ENCODE measurements around the gene CHCHD3. TPM values are rescaled to one million over a fixed set of nuclear protein-coding genes. Genes with fewer than 3 reads are reported as not detected.

CHCHD3 gene
- total and polyA plus RNA-seq, 7 experiments from 2014 or later: 25.6 to 49.7 (median 38.6) TPM

- H3K36me3 Mint-ChIP-seq: peaks cover 21 to 57% (median 49%) of the 10 kb centered on the region in 5 donors
- H3K4me1 Mint-ChIP-seq: peaks cover 0 to 8% (median 2%) of the 10 kb centered on the region in 7 donors
- H3K27ac ChIP-seq (ENCODE audit: low read depth, low read length): no peak overlapping the region
- DNase-seq (no peak), ATAC-seq (no peak)
- H3K9me3 ChIP-seq (ENCODE audit: control insufficient read depth in 2 of 3, low read length in 3 of 3): no peaks in the 10 kb centered on the region
- POLR2A ChIA-PET: no interaction called here
- peaks cover 0 to 5% (median 0%) of the 10 kb centered on the region in 11 donors for H3K9me3 Mint-ChIP-seq
- H3K27me3 Mint-ChIP-seq: no peaks in the 10 kb centered on the region
- peaks cover 0 to 5% (median 0%) of the 10 kb centered on the region in 3 experiments for H3K36me3 ChIP-seq (ENCODE audit: control insufficient read depth in 2 of 3, insufficient read depth in 3 of 3, low read length in 3 of 3)
- no peak overlapping the region for H3K4me3 Mint-ChIP-seq
- no peak overlapping the region for H3K27ac Mint-ChIP-seq
- H3K27me3 ChIP-seq (ENCODE audit: control insufficient read depth in 2 of 2, insufficient read depth in 2 of 2, low read length in 2 of 2): no peaks in the 10 kb centered on the region
- intact Hi-C loops (cut with micrococcal nuclease): no loop called here
- no peaks in the 10 kb centered on the region for H3K4me1 ChIP-seq (ENCODE audit: control insufficient read depth in 2 of 2, insufficient read depth in 2 of 2, low read length in 2 of 2)
- CTCF ChIA-PET: no interaction called here
- no peak overlapping the region for H3K4me3 ChIP-seq (ENCODE audit: low read length)
Measured at GRCh38 chr7:132838313-132838712, 243.6 kb downstream of the CHCHD3 start.

DNA sequence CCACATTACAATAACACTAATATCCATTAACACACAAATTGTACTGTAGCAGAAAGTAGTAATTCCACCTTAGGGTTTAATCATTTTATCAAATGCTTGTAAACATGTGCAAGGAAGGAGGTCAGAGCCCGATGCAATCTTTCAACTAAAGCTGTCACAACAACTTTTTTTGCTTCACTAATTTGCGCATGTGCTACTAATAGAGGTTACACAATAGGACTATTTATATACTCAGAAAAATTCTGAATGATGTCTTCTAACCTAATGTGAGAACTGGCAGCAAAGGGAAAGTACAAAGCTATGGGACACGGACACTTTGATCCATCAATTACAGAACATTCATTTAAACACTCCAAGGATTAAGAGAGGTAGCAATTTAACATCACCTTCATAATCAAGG, 244.4 kb downstream of the CHCHD3 start:
- H3K4me3 Mint-ChIP-seq: no peak overlapping the region
- H3K9me3 Mint-ChIP-seq: peaks cover 0 to 5% (median 0%) of the 10 kb centered on the region in 11 donors
- Histone ChIP-seq H3K4me3 (ENCODE audit: low read length) (no peak overlapping the region), H3K9me3 (ENCODE audit: control insufficient read depth in 2 of 3, low read length in 3 of 3) (no peaks in the 10 kb centered on the region), H3K4me1 (ENCODE audit: control insufficient read depth in 2 of 2, insufficient read depth in 2 of 2, low read length in 2 of 2) (no peaks in the 10 kb centered on the region), H3K27me3 (ENCODE audit: control insufficient read depth in 2 of 2, insufficient read depth in 2 of 2, low read length in 2 of 2) (no peaks in the 10 kb centered on the region), H3K27ac (ENCODE audit: low read depth, low read length) (no peak overlapping the region), H3K36me3 (ENCODE audit: control insufficient read depth in 2 of 3, insufficient read depth in 3 of 3, low read length in 3 of 3) (peaks cover 0 to 5% (median 0%) of the 10 kb centered on the region in 3 experiments)
- intact Hi-C loops (cut with micrococcal nuclease): no loop called here
- peaks cover 20 to 56% (median 48%) of the 10 kb centered on the region in 5 donors for H3K36me3 Mint-ChIP-seq
- no peak overlapping the region for H3K27ac Mint-ChIP-seq
- ChIA-PET CTCF (no interaction called here), POLR2A (no interaction called here)
- no peak for ATAC-seq
- no peak for DNase-seq
- H3K4me1 Mint-ChIP-seq: peaks cover 0 to 8% (median 2%) of the 10 kb centered on the region in 7 donors
- H3K27me3 Mint-ChIP-seq: no peaks in the 10 kb centered on the region

DNA sequence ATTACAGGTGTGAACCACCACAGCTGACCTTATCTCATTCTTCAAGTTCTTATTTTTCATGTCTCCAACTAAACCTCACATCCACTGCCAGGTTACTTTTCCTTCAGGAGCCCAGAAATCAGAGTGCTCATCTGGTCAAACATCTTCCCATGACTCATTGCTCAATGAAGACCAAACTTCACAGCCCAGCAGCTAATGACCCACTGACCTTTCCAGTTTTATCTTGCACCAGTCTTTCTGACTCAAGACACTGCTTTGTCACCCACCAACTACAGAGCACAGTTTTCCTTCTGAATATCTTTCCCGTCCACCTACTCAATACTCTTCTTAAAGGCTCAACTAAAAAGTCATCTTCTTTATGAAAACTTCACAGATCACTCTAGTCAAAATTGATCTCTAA, 245.1 kb downstream of the CHCHD3 start:
- H3K4me1 Mint-ChIP-seq: peaks cover 0 to 8% (median 2%) of the 10 kb centered on the region in 7 donors
- H3K27me3 Mint-ChIP-seq: no peaks in the 10 kb centered on the region
- ATAC-seq (no peak), DNase-seq (no peak)
- no peak overlapping the region for H3K4me3 Mint-ChIP-seq
- peaks cover 0 to 5% (median 0%) of the 10 kb centered on the region in 11 donors for H3K9me3 Mint-ChIP-seq
- Histone ChIP-seq H3K9me3 (ENCODE audit: control insufficient read depth in 2 of 3, low read length in 3 of 3) (no peaks in the 10 kb centered on the region), H3K27me3 (ENCODE audit: control insufficient read depth in 2 of 2, insufficient read depth in 2 of 2, low read length in 2 of 2) (no peaks in the 10 kb centered on the region), H3K36me3 (ENCODE audit: control insufficient read depth in 2 of 3, insufficient read depth in 3 of 3, low read length in 3 of 3) (peaks cover 0 to 5% (median 0%) of the 10 kb centered on the region in 3 experiments), H3K4me1 (ENCODE audit: control insufficient read depth in 2 of 2, insufficient read depth in 2 of 2, low read length in 2 of 2) (no peaks in the 10 kb centered on the region), H3K4me3 (ENCODE audit: low read length) (no peak overlapping the region), H3K27ac (ENCODE audit: low read depth, low read length) (no peak overlapping the region)
- H3K36me3 Mint-ChIP-seq: peaks cover 19 to 57% (median 49%) of the 10 kb centered on the region in 5 donors
- H3K27ac Mint-ChIP-seq: no peak overlapping the region
- ChIA-PET CTCF (no interaction called here), POLR2A (no interaction called here)
- intact Hi-C loops (cut with micrococcal nuclease): no loop called here

- Histone ChIP-seq H3K4me1 (ENCODE audit: control insufficient read depth in 2 of 2, insufficient read depth in 2 of 2, low read length in 2 of 2) (no peaks in the 10 kb centered on the region), H3K27ac (ENCODE audit: low read depth, low read length) (no peak overlapping the region), H3K27me3 (ENCODE audit: control insufficient read depth in 2 of 2, insufficient read depth in 2 of 2, low read length in 2 of 2) (no peaks in the 10 kb centered on the region), H3K9me3 (ENCODE audit: control insufficient read depth in 2 of 3, low read length in 3 of 3) (no peaks in the 10 kb centered on the region), H3K4me3 (ENCODE audit: low read length) (no peak overlapping the region), H3K36me3 (ENCODE audit: control insufficient read depth in 2 of 3, insufficient read depth in 3 of 3, low read length in 3 of 3) (peaks cover 0 to 5% (median 0%) of the 10 kb centered on the region in 3 experiments)
- no peak overlapping the region for H3K27ac Mint-ChIP-seq
- H3K36me3 Mint-ChIP-seq: peaks cover 0 to 56% (median 31%) of the 10 kb centered on the region in 5 donors
- ChIA-PET CTCF (no interaction called here), POLR2A (no interaction called here)
- DNase-seq: no peak
- no peak for ATAC-seq
- intact Hi-C loops (cut with micrococcal nuclease): no loop called here
- H3K27me3 Mint-ChIP-seq: no peaks in the 10 kb centered on the region
- no peak overlapping the region for H3K4me3 Mint-ChIP-seq
- H3K4me1 Mint-ChIP-seq: peaks cover 0 to 21% (median 8%) of the 10 kb centered on the region in 7 donors
- H3K9me3 Mint-ChIP-seq: peaks cover 0 to 4% (median 0%) of the 10 kb centered on the region in 11 donors
Measured at GRCh38 chr7:132830941-132831340, 250.9 kb downstream of the CHCHD3 start.

DNA sequence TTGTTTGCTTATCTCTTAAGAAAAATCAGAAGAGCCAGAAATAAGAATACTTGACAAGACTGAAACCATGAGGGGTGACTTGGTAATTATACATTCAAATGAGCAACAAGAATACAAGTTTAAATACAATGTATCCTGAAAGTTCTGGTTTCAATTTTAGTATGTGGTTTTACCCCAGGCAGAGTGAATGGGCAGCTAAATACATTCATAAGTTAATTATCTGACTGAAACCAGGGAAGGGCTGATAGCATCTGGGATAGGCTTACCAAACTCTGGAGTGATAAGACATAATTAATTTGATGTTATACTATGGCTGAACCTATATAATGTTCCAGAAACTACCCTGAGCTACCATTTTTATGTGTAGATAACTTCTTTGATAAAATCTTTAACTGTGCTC, 253.4 kb downstream of the CHCHD3 start:
- H3K27ac Mint-ChIP-seq: no peak overlapping the region
- Histone ChIP-seq H3K4me3 (ENCODE audit: low read length) (no peak overlapping the region), H3K4me1 (ENCODE audit: control insufficient read depth in 2 of 2, insufficient read depth in 2 of 2, low read length in 2 of 2) (no peaks in the 10 kb centered on the region), H3K36me3 (ENCODE audit: control insufficient read depth in 2 of 3, insufficient read depth in 3 of 3, low read length in 3 of 3) (no peaks in the 10 kb centered on the region), H3K9me3 (ENCODE audit: control insufficient read depth in 2 of 3, low read length in 3 of 3) (no peaks in the 10 kb centered on the region), H3K27me3 (ENCODE audit: control insufficient read depth in 2 of 2, insufficient read depth in 2 of 2, low read length in 2 of 2) (no peaks in the 10 kb centered on the region), H3K27ac (ENCODE audit: low read depth, low read length) (no peak overlapping the region)
- intact Hi-C loops (cut with micrococcal nuclease): no loop called here
- ChIA-PET CTCF (no interaction called here), POLR2A (no interaction called here)
- no peaks in the 10 kb centered on the region for H3K27me3 Mint-ChIP-seq
- DNase-seq (no peak), ATAC-seq (no peak)
- peaks cover 0 to 56% (median 27%) of the 10 kb centered on the region in 5 donors for H3K36me3 Mint-ChIP-seq
- no peak overlapping the region for H3K4me3 Mint-ChIP-seq
- H3K4me1 Mint-ChIP-seq: peaks cover 11 to 36% (median 21%) of the 10 kb centered on the region in 7 donors
- peaks cover 0 to 4% (median 0%) of the 10 kb centered on the region in 11 donors for H3K9me3 Mint-ChIP-seq

GRCh38 chr7:132825932-132826835, 255.7 kb downstream of the CHCHD3 start:
- Mint-ChIP-seq H3K9me3 (peaks cover 0 to 4% (median 0%) of the 10 kb centered on the region in 11 donors), H3K36me3 (peaks cover 0 to 60% (median 25%) of the 10 kb centered on the region in 5 donors), H3K4me3 (no peak overlapping the region), H3K27me3 (no peaks in the 10 kb centered on the region), H3K27ac (no peak overlapping the region), H3K4me1 (peaks cover 11 to 36% (median 21%) of the 10 kb centered on the region in 7 donors)
- POLR2A ChIA-PET: interaction anchor here (1.0 kb wide), 1 partner anchor 515 kb away, joined by 3 read pairs; no protein-coding TSS in a partner anchor
- intact Hi-C loops (cut with micrococcal nuclease): no loop called here
- Histone ChIP-seq H3K4me3 (ENCODE audit: low read length) (no peak overlapping the region), H3K27me3 (ENCODE audit: control insufficient read depth in 2 of 2, insufficient read depth in 2 of 2, low read length in 2 of 2) (no peaks in the 10 kb centered on the region), H3K36me3 (ENCODE audit: control insufficient read depth in 2 of 3, insufficient read depth in 3 of 3, low read length in 3 of 3) (no peaks in the 10 kb centered on the region), H3K9me3 (ENCODE audit: control insufficient read depth in 2 of 3, low read length in 3 of 3) (no peaks in the 10 kb centered on the region), H3K4me1 (ENCODE audit: control insufficient read depth in 2 of 2, insufficient read depth in 2 of 2, low read length in 2 of 2) (no peaks in the 10 kb centered on the region), H3K27ac (ENCODE audit: low read depth, low read length) (no peak overlapping the region)
- ATAC-seq (no peak), DNase-seq (no peak)
- CTCF ChIA-PET: no interaction called here
